Measurements from ENCODE around the gene NT5DC3.

GRCh38 chr12:103774977-103775560 is 66.0 kb downstream of the NT5DC3 start:
- TF ChIP-seq CTCF (IDR thresholded peaks at IDR 0.05) (no peak), POLR2A (IDR thresholded peaks at IDR 0.05) (no peak)
